ENCODE measurements around the gene ZNF354B.
"Not testable (repeated sequence)": the region's sequence is repeated elsewhere in the genome, so short reads cannot be mapped to it uniquely, and the experiment has no call there.

ZNF354B gene

DNA sequence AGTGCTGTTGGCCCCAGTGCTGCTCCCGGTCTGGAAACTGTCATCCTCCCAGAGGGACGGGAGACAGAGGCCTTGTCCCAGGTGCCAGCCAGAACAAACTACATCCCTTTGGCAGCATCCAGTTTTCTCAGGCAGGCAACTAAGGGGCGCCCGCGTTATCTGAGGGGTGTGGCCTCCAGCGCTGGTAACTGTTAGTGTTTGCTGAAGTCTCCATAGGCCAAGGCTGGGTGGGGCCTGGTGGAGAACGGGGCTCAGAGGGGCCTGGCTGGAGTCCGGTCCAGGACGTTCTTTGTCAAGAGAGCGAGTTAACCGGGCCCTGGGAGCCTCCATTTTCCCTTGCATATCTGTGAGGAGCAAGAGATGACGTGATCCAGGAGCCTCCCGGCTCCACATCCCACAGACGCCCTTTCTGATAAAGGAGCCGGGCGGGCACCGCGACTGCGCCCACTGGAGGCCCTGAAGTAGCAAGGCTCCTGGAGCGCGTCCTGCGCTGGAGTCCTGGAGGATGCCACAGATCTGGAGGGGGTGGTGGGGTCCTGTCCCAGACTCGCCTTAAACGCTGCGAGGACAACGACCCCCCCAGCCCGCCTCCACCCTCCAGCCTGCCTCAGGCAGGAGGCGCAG is 20.9 kb upstream of the ZNF354B start:
- not testable (repeated sequence) for DNase-seq; H3K36me3 ChIP-seq (ENCODE audit: control insufficient read depth, insufficient read depth, low read length)

DNA sequence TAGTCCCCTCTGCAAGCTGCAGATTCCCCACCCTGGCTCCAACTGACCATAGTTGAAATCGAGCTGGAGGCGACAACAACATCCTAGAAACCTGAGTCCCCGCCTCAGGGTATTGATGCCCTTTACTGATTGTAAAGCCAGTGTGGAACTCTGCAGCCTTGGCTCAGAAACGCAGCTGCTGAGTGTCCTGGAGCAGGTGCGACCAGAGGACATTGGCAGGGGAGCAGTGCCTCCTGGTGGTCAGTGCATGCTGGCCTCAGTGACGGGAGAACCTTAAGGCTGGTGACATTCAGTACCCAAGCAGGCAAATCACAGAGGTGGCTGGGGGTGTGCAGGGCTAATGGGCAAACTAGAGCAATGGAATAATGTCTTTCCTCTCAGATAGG is 20.4 kb upstream of the ZNF354B start:
- no peaks in the 10 kb centered on the region for H3K36me3 ChIP-seq (ENCODE audit: control insufficient read depth, insufficient read depth, low read length)
- no peaks in the 10 kb centered on the region for H3K4me1 ChIP-seq (ENCODE audit: control insufficient read depth, insufficient read depth, low read length, poor library complexity, severe bottlenecking)
- H3K27me3 ChIP-seq (replicated peaks; ENCODE audit: control insufficient read depth, insufficient read depth, low read length, poor library complexity, severe bottlenecking): no peaks in the 10 kb centered on the region
- H3K4me3 ChIP-seq (ENCODE audit: insufficient read depth, low read depth, low read length, poor library complexity, severe bottlenecking): no peak overlapping the region
- no peak overlapping the region for H3K27ac ChIP-seq (ENCODE audit: insufficient read depth, low read length, poor library complexity, severe bottlenecking)
- no peaks in the 10 kb centered on the region for H3K9me3 ChIP-seq (ENCODE audit: control insufficient read depth, low read length)
- peak in 2 of 3 donors; percentile 10 to 17 for DNase-seq

More for the DNA sequence above, 20.9 kb upstream of the ZNF354B start:
- H3K27ac ChIP-seq (ENCODE audit: insufficient read depth, low read length, poor library complexity, severe bottlenecking); H3K4me3 ChIP-seq (ENCODE audit: insufficient read depth, low read depth, low read length, poor library complexity, severe bottlenecking); H3K27me3 ChIP-seq (replicated peaks; ENCODE audit: control insufficient read depth, insufficient read depth, low read length, poor library complexity, severe bottlenecking); H3K4me1 ChIP-seq (ENCODE audit: control insufficient read depth, insufficient read depth, low read length, poor library complexity, severe bottlenecking); H3K9me3 ChIP-seq (ENCODE audit: control insufficient read depth, low read length): not testable (repeated sequence)

DNA sequence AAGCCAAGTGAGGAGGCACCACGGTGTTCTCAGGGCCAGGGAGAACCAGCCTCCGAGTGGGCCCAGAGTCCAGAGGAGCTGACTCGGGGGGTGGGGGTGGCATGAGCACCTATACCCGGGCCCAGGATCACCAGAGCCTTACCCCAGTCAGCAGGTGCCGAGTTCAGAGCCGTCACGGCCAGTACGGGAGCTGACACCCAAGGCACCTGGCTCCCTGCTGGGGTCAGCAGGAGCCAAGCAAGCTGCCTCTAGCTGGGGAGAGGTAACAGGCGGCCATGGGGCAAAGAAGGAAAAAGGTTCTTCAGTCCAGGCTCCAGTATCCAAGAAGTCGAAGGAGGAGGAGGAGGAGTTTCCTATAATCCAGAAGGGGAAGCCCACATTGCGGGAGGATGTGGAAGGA is 19.4 kb upstream of the ZNF354B start:
- not testable (repeated sequence) for H3K4me3 ChIP-seq (ENCODE audit: insufficient read depth, low read depth, low read length, poor library complexity, severe bottlenecking); DNase-seq; H3K27me3 ChIP-seq (replicated peaks; ENCODE audit: control insufficient read depth, insufficient read depth, low read length, poor library complexity, severe bottlenecking); H3K9me3 ChIP-seq (ENCODE audit: control insufficient read depth, low read length); H3K27ac ChIP-seq (ENCODE audit: insufficient read depth, low read length, poor library complexity, severe bottlenecking); H3K36me3 ChIP-seq (ENCODE audit: control insufficient read depth, insufficient read depth, low read length); H3K4me1 ChIP-seq (ENCODE audit: control insufficient read depth, insufficient read depth, low read length, poor library complexity, severe bottlenecking)

DNA sequence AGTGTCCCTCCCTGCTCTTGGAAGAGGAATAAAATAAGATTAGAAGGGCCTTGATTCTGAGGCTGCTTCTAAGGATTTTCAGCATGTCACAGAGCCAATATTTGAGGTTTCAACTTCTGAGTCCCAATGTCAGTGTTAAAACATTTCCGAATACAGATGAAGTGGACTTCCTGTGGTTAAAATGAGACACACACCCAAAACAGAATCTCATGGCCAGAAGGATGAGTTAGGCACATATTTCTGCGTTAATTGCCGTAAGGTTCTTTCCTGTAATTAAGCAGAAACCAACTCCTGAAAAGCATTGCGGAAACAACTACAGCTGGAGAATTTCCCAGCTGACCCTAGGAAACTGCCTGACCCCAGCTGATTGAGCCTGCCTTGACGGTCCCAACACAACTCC is 10.4 kb upstream of the ZNF354B start:
- no peak overlapping the region for H3K27ac ChIP-seq (ENCODE audit: insufficient read depth, low read length, poor library complexity, severe bottlenecking)
- no peaks in the 10 kb centered on the region for H3K36me3 ChIP-seq (ENCODE audit: control insufficient read depth, insufficient read depth, low read length)
- H3K4me3 ChIP-seq (ENCODE audit: insufficient read depth, low read depth, low read length, poor library complexity, severe bottlenecking): no peak overlapping the region
- DNase-seq: no peak
- no peaks in the 10 kb centered on the region for H3K27me3 ChIP-seq (replicated peaks; ENCODE audit: control insufficient read depth, insufficient read depth, low read length, poor library complexity, severe bottlenecking)
- H3K9me3 ChIP-seq (ENCODE audit: control insufficient read depth, low read length): no peaks in the 10 kb centered on the region
- no peaks in the 10 kb centered on the region for H3K4me1 ChIP-seq (ENCODE audit: control insufficient read depth, insufficient read depth, low read length, poor library complexity, severe bottlenecking)

DNA sequence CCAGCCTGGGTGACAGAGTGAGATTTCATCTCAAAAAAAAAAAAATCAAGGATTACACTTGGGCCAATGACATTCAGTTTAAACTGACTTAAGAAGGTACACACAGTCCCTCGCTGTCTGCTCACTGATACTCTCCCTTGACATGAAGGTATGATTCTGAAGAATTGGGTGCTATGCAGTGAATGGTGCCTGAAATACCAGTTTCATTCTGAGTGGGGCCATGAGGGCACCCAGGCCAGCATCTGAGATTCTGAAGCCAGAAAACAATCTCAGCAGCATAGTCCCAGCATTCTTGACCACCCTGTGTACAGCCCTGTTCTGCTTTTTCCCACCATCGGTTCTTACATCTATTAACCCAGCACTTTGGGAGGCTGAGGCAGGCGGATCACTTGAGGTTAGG is 7.8 kb upstream of the ZNF354B start:
- Histone ChIP-seq H3K27me3 (replicated peaks; ENCODE audit: control insufficient read depth, insufficient read depth, low read length, poor library complexity, severe bottlenecking) (no peaks in the 10 kb centered on the region), H3K36me3 (ENCODE audit: control insufficient read depth, insufficient read depth, low read length) (no peaks in the 10 kb centered on the region), H3K27ac (ENCODE audit: insufficient read depth, low read length, poor library complexity, severe bottlenecking) (no peak overlapping the region), H3K4me1 (ENCODE audit: control insufficient read depth, insufficient read depth, low read length, poor library complexity, severe bottlenecking) (no peaks in the 10 kb centered on the region), H3K4me3 (ENCODE audit: insufficient read depth, low read depth, low read length, poor library complexity, severe bottlenecking) (no peak overlapping the region), H3K9me3 (ENCODE audit: control insufficient read depth, low read length) (no peaks in the 10 kb centered on the region)
- DNase-seq: no peak

DNA sequence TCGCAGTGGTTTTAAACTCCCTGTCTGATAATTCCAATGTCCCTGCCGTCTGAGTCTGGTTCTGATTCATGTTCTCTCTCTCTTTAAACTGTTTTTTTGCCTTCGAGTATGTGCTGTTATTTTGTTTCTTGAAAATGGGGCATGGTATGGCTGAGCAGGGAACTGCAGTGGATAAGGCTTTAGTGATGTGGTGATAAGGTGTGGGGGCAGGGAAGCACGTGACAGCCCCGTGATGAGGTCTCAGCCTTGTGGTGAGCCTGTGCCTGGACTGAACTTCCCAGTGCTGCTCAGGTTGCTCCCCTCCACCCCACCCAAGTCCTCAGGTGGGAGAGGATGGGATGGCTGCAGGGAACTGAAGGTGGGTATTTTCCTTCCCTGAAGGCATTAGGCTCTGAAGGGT is 5.5 kb upstream of the ZNF354B start:
- Histone ChIP-seq H3K36me3 (ENCODE audit: control insufficient read depth, insufficient read depth, low read length) (no peaks in the 10 kb centered on the region), H3K27me3 (replicated peaks; ENCODE audit: control insufficient read depth, insufficient read depth, low read length, poor library complexity, severe bottlenecking) (no peaks in the 10 kb centered on the region), H3K27ac (ENCODE audit: insufficient read depth, low read length, poor library complexity, severe bottlenecking) (no peak overlapping the region), H3K4me3 (ENCODE audit: insufficient read depth, low read depth, low read length, poor library complexity, severe bottlenecking) (no peak overlapping the region), H3K9me3 (ENCODE audit: control insufficient read depth, low read length) (no peaks in the 10 kb centered on the region), H3K4me1 (ENCODE audit: control insufficient read depth, insufficient read depth, low read length, poor library complexity, severe bottlenecking) (no peaks in the 10 kb centered on the region)
- DNase-seq: no peak

DNA sequence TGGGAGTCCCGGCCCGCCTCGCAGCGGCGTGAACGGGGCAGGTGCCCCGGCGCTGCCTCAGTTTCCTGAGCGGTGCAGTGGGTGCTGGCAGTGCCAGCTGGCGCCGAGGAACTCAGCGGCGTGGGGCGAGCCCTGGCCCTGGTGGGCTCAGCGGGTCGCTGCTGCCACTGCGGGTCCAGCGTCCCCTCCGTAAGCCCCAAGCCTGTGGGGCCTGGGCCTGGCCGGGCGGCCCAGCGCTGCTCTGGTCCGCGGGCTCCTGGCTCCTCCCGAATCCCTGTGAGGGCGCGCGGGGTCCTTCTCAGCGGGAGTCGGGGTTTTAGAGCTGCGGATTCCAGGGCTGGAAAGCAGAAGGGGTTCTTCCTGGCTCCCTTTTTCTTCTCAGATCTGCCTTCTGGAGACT is 862 bp downstream of the ZNF354B start:
- H3K27ac ChIP-seq (ENCODE audit: insufficient read depth, low read length, poor library complexity, severe bottlenecking): peak overlapping the region; percentile 65
- DNase-seq; H3K36me3 ChIP-seq (ENCODE audit: control insufficient read depth, insufficient read depth, low read length); H3K9me3 ChIP-seq (ENCODE audit: control insufficient read depth, low read length); H3K4me1 ChIP-seq (ENCODE audit: control insufficient read depth, insufficient read depth, low read length, poor library complexity, severe bottlenecking); H3K27me3 ChIP-seq (replicated peaks; ENCODE audit: control insufficient read depth, insufficient read depth, low read length, poor library complexity, severe bottlenecking): not testable (repeated sequence)
- H3K4me3 ChIP-seq (ENCODE audit: insufficient read depth, low read depth, low read length, poor library complexity, severe bottlenecking): peak overlapping the region; percentile 93

DNA sequence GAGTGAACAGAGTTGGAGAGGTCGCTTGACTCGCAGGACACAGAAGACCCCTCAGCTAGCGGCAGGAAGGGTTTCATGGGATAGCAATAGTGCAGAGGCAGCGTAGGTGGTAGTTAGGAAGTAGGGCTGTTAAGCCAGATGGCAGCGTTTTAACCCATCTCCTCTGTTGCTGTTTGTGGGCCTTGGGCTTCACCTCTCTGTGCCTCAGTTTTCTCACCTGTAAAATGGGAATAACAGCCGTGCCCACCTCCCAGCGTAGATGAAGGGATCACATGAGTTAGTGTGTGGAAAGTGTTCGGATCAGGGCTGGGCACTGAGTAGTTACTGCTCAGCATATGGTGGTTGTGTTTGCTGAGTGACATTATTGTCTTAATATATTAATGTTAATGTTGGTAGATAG is 1.9 kb downstream of the ZNF354B start:
- Histone ChIP-seq H3K4me1 (ENCODE audit: control insufficient read depth, insufficient read depth, low read length, poor library complexity, severe bottlenecking) (no peaks in the 10 kb centered on the region), H3K27ac (ENCODE audit: insufficient read depth, low read length, poor library complexity, severe bottlenecking) (no peak overlapping the region), H3K36me3 (ENCODE audit: control insufficient read depth, insufficient read depth, low read length) (peaks cover 9% of the 10 kb centered on the region), H3K27me3 (replicated peaks; ENCODE audit: control insufficient read depth, insufficient read depth, low read length, poor library complexity, severe bottlenecking) (no peaks in the 10 kb centered on the region), H3K4me3 (ENCODE audit: insufficient read depth, low read depth, low read length, poor library complexity, severe bottlenecking) (no peak overlapping the region), H3K9me3 (ENCODE audit: control insufficient read depth, low read length) (no peaks in the 10 kb centered on the region)
- DNase-seq: no peak

DNA sequence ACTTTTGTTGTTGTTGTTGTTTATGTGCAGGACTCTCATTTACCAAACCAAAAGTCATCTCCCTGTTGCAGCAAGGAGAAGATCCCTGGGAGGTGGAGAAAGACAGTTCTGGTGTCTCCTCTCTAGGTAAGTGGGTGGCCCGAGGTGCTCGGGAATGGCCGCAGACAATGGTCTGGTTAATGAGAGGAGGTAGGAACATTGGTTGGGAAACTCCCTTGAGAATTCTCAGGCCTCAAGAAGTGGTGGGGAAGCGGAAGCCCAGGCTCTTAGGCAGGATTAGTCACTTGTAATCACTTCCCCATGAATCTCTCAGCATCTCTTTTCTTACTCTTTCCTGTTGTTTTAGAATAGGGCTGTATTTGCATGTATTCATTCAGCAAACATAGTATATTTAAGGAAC is 7.2 kb downstream of the ZNF354B start:
- Histone ChIP-seq H3K36me3 (ENCODE audit: control insufficient read depth, insufficient read depth, low read length) (peaks cover 46% of the 10 kb centered on the region), H3K27ac (ENCODE audit: insufficient read depth, low read length, poor library complexity, severe bottlenecking) (no peak overlapping the region), H3K4me1 (ENCODE audit: control insufficient read depth, insufficient read depth, low read length, poor library complexity, severe bottlenecking) (no peaks in the 10 kb centered on the region), H3K27me3 (replicated peaks; ENCODE audit: control insufficient read depth, insufficient read depth, low read length, poor library complexity, severe bottlenecking) (no peaks in the 10 kb centered on the region), H3K9me3 (ENCODE audit: control insufficient read depth, low read length) (no peaks in the 10 kb centered on the region), H3K4me3 (ENCODE audit: insufficient read depth, low read depth, low read length, poor library complexity, severe bottlenecking) (no peak overlapping the region)
- no peak for DNase-seq

DNA sequence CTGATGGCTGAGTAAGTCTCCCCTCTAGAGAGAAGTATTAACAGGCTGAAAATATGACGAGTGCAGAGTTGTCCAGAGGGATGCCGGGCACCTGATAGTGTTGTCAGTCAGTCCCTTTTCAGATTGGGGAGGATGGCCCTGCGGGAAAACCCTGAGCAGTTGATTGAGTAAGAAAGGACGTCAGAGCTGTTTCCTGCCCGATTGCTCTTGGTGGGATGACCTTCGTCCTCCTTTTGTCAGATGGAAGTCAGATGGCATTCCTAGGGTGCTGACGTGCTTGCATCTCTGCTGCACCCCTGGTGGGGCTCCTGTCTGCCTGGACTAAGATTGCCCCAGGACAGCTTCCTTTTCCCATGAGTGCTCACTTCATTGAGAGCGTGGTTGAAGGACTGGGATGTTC is 9.8 kb downstream of the ZNF354B start:
- no peak overlapping the region for H3K27ac ChIP-seq (ENCODE audit: insufficient read depth, low read length, poor library complexity, severe bottlenecking)
- peaks cover 62% of the 10 kb centered on the region for H3K36me3 ChIP-seq (ENCODE audit: control insufficient read depth, insufficient read depth, low read length)
- H3K4me1 ChIP-seq (ENCODE audit: control insufficient read depth, insufficient read depth, low read length, poor library complexity, severe bottlenecking): no peaks in the 10 kb centered on the region
- no peak for DNase-seq
- H3K9me3 ChIP-seq (ENCODE audit: control insufficient read depth, low read length): peaks cover 13% of the 10 kb centered on the region
- no peak overlapping the region for H3K4me3 ChIP-seq (ENCODE audit: insufficient read depth, low read depth, low read length, poor library complexity, severe bottlenecking)
- no peaks in the 10 kb centered on the region for H3K27me3 ChIP-seq (replicated peaks; ENCODE audit: control insufficient read depth, insufficient read depth, low read length, poor library complexity, severe bottlenecking)

All from effector memory CD4-positive, alpha-beta T cell (primary cell).